ENCODE measurements around the gene C9orf72.

DNA sequence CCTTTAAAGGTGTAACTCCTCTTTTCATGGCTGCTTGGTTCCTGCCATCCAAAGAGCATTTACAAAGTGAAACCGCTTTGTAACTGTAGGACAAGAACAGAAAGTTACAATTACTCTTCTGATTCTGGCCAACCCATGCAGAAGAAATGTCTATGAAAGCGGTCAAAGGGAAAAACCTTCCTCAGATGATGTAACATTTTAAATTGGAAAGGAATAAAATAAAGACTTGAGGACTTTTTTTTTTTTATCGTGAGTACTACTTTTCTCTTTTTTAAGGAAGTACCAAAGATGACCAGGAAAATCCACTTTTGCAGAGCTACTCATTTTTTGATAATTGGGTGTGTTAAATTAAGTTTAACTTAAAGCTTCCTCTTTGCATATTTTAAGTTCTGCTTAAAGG lies 13.0 kb upstream of the C9orf72 start:
- TF ChIP-seq FOXM1 (IDR thresholded peaks at IDR 0.05; ENCODE audit: borderline replicate concordance) (no peak), L3MBTL2 (conservative IDR thresholded peaks at IDR 0.05) (no peak), FOXA1 (IDR thresholded peaks at IDR 0.05) (no peak), SUZ12 (IDR thresholded peaks at IDR 0.05) (no peak), CTBP1 (IDR thresholded peaks at IDR 0.05; ENCODE audit: borderline replicate concordance) (no peak), ELF4 (IDR thresholded peaks at IDR 0.05) (no peak), ZNF384 (IDR thresholded peaks at IDR 0.05) (no peak), HDGF (IDR thresholded peaks at IDR 0.05; ENCODE audit: borderline replicate concordance) (no peak), SP1 (IDR thresholded peaks at IDR 0.05) (no peak), NFRKB (IDR thresholded peaks at IDR 0.05) (no peak), LEF1 (IDR thresholded peaks at IDR 0.05; ENCODE audit: borderline replicate concordance) (no peak), BHLHE40 (IDR thresholded peaks at IDR 0.05; ENCODE audit: borderline replicate concordance) (no peak)
- TF ChIP-seq, protein P1, sequence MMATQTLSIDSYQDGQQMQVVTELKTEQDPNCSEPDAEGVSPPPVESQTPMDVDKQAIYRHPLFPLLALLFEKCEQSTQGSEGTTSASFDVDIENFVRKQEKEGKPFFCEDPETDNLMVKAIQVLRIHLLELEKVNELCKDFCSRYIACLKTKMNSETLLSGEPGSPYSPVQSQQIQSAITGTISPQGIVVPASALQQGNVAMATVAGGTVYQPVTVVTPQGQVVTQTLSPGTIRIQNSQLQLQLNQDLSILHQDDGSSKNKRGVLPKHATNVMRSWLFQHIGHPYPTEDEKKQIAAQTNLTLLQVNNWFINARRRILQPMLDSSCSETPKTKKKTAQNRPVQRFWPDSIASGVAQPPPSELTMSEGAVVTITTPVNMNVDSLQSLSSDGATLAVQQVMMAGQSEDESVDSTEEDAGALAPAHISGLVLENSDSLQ (IDR thresholded peaks at IDR 0.05), result no peak

Data from HEK293T (cell line).